Activated CD4-positive, alpha-beta T cell treated with anti-CD3 and anti-CD28 coated beads for 4 hours (primary cell): ENCODE data around the gene PTGFRN.

ENCODE experiments used
- DNase-seq, 2 donors: peaks; one replicate each; pipeline ENCODE4 v3.0.0-alpha.2; 2020

PTGFRN gene

GRCh38 chr1:117038236-117038635 is 128.5 kb downstream of the PTGFRN start:
- DNase-seq, result no peak
